Skin epidermis (tissue), 12 donors: ENCODE measurements around the gene NFATC2.
A peak's percentile ranks its signal among the peaks of the same experiment; 100 is the strongest.
"Not testable (repeated sequence)": the region's sequence is repeated elsewhere in the genome, so short reads cannot be mapped to it uniquely, and the experiment has no call there.

ENCODE experiments used
- H3K27ac ChIP-seq, 21 experiments: fragments of 200-600 bp; sonication (generic) in 11 of 21; one replicate each; pipeline ENCODE4 v1.5.0; 2020; ENCODE audit warnings: mild to moderate bottlenecking in 3 of 21, inconsistent platforms in 2 of 21, moderate library complexity in 2 of 21
- H3K4me3 ChIP-seq, 7 experiments: fragments of 200-600 bp; sonication (generic) in 2 of 7; one replicate each; pipeline ENCODE4 v1.5.0; 2020; ENCODE audit warnings: inconsistent platforms in 2 of 7, mild to moderate bottlenecking in 2 of 7, moderate library complexity in 1 of 7

NFATC2 gene

DNA sequence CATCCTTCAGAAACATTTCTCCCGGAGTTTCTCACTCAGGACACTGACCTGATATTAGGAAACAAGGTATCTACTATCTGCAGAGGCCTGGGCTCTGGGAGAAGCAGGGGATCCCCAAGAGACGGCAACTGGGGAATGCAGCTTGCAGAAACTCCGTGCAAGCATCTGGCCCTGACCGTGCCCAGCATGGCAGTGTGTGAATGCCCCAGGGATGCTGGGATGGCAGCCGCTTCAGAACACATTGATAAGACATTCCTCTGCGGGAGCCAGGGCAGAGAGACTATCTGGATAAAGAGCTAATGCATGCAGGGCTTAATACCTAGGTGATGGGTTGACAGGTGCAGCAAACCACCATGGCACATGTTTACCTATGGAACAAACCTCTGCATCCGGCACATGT is 55.4 kb downstream of the NFATC2 start:
- Histone ChIP-seq H3K27ac (peak overlapping the region in 10 of 21 experiments; percentile 13 to 56 (median 32)), H3K4me3 (no peak overlapping the region)

DNA sequence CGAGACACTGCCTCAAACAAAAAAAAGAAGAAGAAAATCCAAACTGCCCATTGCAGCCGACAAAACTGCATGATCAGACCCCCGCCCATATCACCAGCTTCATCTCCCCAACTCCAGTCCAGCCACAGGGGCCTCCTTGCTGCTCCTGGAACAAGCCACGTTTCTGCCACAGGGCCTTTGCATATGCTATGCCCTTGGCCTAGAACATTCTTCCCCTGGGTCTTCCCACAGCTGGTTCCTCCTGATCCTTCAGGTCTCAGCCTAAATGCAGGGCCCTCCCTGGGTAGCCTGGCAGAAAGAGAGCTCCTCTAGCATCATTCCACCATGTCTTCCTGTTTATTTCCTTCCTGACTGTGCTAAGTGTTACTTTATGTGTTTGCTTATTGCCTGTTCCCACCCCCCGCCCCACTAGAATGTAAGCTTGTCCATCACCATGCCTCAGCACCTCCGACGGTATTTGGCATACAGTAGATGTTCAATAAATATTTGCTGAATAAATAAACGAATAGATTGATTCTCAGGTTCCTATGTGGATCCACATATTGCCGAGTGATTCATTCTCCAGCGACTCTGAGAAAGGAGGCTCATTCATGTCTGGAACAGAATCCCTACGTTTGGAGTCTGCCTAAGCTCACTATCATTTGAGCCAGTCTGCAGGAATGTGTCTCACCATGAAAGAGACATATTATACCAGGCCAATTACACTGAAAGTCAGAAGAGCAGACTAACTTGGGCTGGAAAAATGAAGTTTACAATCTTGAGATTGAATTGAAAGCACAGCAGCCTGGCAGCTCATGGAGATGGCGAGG is 56.1 kb downstream of the NFATC2 start:
- H3K4me3 ChIP-seq: no peak overlapping the region
- H3K27ac ChIP-seq: peak overlapping the region in 4 of 21 experiments; percentile 16 to 46 (median 36)

- Histone ChIP-seq H3K4me3 (no peak overlapping the region), H3K27ac (peak overlapping the region in 8 of 21 experiments; percentile 15 to 65 (median 35))
Measured at GRCh38 chr20:51484831-51485230, 57.7 kb downstream of the NFATC2 start.

DNA sequence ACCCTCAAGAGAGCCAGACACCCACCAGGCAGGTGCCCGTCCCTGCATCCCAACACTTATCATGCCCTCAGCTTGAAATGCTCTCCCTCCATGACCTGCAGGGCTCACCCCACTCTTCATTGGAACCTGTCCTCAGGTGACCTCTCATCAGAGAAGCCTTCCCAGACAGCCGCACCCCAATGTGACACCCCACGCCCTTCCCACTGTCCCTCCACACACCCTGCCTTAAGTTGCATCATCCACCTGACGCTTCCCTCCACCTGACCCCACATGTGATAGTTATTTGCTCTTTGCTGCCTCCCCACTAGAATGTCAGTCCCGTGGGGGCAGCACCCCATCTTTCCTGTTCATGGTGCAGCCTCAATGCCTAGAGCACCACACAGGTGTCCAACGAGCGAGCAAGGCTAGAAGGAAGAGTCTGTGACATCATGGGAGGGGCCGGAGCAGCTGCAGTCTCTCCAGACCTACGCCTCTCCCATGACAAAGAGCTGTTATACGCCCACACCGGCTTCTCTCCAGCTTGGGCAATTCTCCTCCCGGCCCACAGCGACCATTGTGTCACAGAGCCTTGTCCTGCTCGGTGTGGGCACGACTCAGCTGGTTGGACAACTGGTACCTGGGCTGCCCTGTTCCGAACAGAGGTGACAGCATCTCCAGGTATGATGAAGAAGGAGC is 58.2 kb downstream of the NFATC2 start:
- Histone ChIP-seq H3K27ac (peak overlapping the region in 9 of 21 experiments; percentile 10 to 65 (median 52)), H3K4me3 (no peak overlapping the region)

DNA sequence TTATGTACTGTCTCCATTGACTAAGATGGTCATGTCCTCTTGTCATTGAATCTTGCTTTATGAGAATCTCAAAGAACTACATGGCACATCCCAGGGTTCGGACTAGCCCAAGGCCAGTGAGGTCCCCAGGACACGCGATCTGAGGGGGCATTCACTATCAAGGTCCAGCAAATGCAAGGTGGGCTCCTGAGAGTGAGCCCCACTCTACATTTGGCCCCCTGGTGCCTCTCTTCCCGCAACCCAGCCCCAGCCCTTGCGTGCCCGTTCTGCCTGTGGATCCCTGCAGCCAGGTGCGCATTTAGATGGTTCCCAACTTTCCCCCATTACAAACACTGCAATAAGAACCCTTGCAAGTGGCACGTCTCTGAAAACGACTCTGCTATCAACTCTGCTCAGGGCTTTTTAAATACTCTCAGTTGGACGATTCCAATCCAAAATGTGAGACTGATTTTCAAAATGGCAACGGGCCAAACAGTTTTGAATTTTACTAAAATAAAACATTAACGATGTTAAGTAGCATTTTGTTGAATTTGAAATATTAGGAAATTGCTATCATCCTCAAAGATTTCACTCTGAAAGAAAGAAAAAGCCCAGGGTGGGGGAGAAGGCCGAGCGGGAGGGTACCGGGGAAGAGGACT is 59.6 kb downstream of the NFATC2 start:
- Histone ChIP-seq H3K27ac (no peak overlapping the region), H3K4me3 (no peak overlapping the region)

DNA sequence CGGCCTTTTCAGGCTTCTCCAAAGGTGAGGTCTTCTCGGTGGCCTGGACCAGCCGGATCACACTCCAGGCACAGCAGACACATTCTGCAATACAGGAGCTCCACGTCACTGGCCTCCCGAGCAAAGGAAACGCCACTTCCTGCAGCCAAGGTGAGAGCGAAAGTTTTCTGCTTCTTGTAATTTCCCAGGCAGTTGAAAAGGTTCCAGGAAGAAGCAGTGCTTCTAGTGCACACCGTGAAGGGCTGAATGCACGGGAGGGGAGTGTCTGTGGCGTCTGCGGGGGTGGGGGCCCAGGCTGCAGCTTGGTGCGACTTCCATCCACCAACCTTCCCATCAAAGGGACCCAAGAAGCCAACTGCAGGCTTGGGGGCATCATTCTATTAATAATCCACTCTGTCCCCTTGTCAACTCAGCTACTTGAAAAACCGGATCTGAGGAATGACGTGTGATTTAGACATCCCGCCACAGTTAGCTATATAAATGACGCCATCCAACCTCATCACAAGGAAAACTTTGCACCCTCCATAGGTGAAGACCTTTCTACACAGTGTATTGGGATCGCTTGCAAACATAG is 61.1 kb downstream of the NFATC2 start:
- Histone ChIP-seq H3K4me3 (no peak overlapping the region), H3K27ac (peak overlapping the region in 8 of 21 experiments; percentile 17 to 65 (median 38))

- H3K27ac ChIP-seq: peak overlapping the region in 8 of 21 experiments; percentile 17 to 59 (median 30)
Measured at GRCh38 chr20:51480507-51481270, 61.8 kb downstream of the NFATC2 start.

GRCh38 chr20:51476106-51476505 is 66.4 kb downstream of the NFATC2 start:
- H3K4me3 ChIP-seq, H3K27ac ChIP-seq: not testable (repeated sequence)

More at GRCh38 chr20:51480507-51481270, 61.8 kb downstream of the NFATC2 start:
- H3K4me3 ChIP-seq: no peak overlapping the region

GRCh38 chr20:51473771-51474170 is 68.7 kb downstream of the NFATC2 start:
- Histone ChIP-seq H3K4me3 (no peak overlapping the region), H3K27ac (no peak overlapping the region)

- Histone ChIP-seq H3K27ac (no peak overlapping the region), H3K4me3 (no peak overlapping the region)
Measured at GRCh38 chr20:51473256-51473655, 69.3 kb downstream of the NFATC2 start.

- Histone ChIP-seq H3K27ac (peak overlapping the region in 1 of 21 experiments; percentile 31), H3K4me3 (no peak overlapping the region)
Measured at GRCh38 chr20:51470907-51471411, 71.6 kb downstream of the NFATC2 start.

DNA sequence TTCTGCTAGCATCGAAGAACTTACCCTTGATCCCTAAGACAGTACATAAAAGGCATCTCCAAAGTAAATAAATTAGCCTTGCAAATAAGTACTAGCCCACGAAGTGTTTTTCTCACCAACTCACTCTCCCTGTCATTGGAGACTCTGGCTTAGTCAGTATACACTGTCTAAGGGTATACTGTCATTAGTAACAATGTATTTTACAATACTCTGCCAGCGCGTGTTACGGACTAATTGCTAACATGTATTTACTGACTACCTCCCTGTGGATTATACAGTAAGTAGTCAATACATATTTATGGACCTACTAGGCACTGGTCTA is 72.1 kb downstream of the NFATC2 start:
- Histone ChIP-seq H3K27ac (no peak overlapping the region), H3K4me3 (no peak overlapping the region)

- no peak overlapping the region for H3K4me3 ChIP-seq
- peak overlapping the region in 1 of 21 experiments; percentile 17 for H3K27ac ChIP-seq
Measured at GRCh38 chr20:51469578-51470498, 72.7 kb downstream of the NFATC2 start.

DNA sequence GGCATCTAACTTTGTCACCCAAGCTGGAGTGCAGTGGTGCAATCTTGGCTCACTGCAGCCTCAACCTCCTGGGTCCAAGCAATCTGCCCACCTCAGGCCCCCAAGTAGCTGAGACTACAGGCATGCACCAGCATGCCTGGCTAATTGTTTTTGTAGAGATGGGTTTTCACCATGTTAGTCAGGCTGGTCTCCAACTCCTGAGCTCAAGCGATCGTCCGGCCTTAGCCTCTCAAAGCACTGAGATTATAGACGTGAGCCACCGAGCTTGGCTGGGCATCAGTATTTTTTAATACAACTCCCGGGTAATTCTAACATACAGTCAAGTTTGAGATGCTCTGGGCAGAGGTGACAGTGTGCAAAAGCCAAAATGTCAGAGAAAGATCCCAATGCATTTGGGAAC is 73.5 kb downstream of the NFATC2 start:
- H3K4me3 ChIP-seq: no peak overlapping the region
- no peak overlapping the region for H3K27ac ChIP-seq

GRCh38 chr20:51468636-51469035 is 73.9 kb downstream of the NFATC2 start:
- H3K4me3 ChIP-seq: no peak overlapping the region
- no peak overlapping the region for H3K27ac ChIP-seq

- Histone ChIP-seq H3K4me3 (no peak overlapping the region), H3K27ac (no peak overlapping the region)
Measured at GRCh38 chr20:51467956-51468626, 74.4 kb downstream of the NFATC2 start.

DNA sequence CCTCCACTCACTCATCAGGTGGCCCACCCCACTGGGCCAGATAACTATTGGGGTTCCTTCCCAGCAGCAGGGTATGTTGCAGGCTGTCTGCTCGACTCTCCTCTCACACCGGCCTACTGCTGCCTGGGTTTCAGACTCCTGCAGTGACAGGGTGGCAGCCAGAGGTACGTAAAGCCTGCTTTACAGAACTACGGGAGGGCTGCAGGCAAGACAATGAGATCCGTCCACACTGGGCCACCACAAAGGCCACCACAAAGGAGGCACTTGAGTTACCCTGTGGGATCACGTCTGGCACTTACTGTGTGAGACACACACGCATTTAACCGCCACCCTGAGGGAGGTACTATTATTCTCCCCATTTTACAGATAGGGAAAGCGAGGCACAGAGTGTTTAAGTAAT is 78.5 kb downstream of the NFATC2 start:
- no peak overlapping the region for H3K4me3 ChIP-seq
- peak overlapping the region in 5 of 21 experiments; percentile 13 to 48 (median 27) for H3K27ac ChIP-seq

DNA sequence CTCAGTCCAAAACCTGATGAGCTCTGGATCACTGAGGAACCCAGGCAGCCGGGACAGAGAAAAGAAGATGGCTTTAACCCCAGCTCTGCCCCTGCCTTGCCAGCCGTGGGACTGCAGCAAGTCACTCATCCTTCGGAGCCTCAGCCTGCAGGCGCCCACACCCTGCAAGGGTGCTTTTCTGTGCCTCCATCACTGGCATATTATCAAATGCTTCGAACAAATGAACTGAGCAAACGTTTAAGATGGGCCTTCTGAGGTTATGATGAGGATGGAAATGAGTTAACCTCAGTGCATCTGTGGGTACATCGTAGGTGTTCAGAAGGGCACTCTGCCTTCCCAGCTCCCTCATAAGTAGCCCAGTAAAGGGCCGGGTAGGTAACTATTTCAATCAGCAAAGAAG is 79.0 kb downstream of the NFATC2 start:
- H3K4me3 ChIP-seq: no peak overlapping the region
- peak overlapping the region in 8 of 21 experiments; percentile 13 to 48 (median 35) for H3K27ac ChIP-seq
